Suprapubic skin (tissue), 4 donors: Measurements from ENCODE around the gene CHRNA10. TPM values are rescaled to one million over a fixed set of nuclear protein-coding genes. Genes with fewer than 3 reads are reported as not detected.

Experiments
- DNase-seq, 2 donors: peaks; one replicate each; pipeline ENCODE4 v3.0.0-alpha.2; 2019; ENCODE audit warnings: low spot score in 2 of 2
- H3K27ac ChIP-seq: fragments of 200-600 bp; sonication (generic); one replicate; pipeline ENCODE4 v1.5.1; 2019
- H3K27me3 ChIP-seq: fragments of 200-600 bp; sonication (generic); one replicate; pipeline ENCODE4 v1.5.1; 2019
- H3K36me3 ChIP-seq: fragments of 200-600 bp; sonication (generic); one replicate; pipeline ENCODE4 v1.5.1; 2019
- H3K4me1 ChIP-seq: fragments of 200-600 bp; sonication (generic); one replicate; pipeline ENCODE4 v1.5.1; 2019
- H3K4me3 ChIP-seq: fragments of 200-600 bp; sonication (generic); one replicate; pipeline ENCODE4 v1.5.1; 2019; ENCODE audit warnings: mild to moderate bottlenecking
- H3K9me3 ChIP-seq: fragments of 200-600 bp; sonication (generic); one replicate; pipeline ENCODE4 v1.5.1; 2019
- EP300 ChIP-seq: sonication (generic); formaldehyde crosslinking; IDR thresholded peaks from one replicate; pipeline ENCODE4 v1.6.1; 2017; ENCODE audit warnings: antibody characterized with exemption
- POLR2A ChIP-seq, 2 donors: fragments of 450-650 bp; IDR thresholded peaks; one replicate each; pipeline ENCODE4 v1.6.1; 2017; ENCODE audit warnings: antibody characterized with exemption in 2 of 2, mild to moderate bottlenecking in 2 of 2, moderate library complexity in 2 of 2
- POLR2AphosphoS5 ChIP-seq, 3 donors: sonication (generic); formaldehyde crosslinking; IDR thresholded peaks; one replicate each; pipeline ENCODE4 v1.6.1; 2017; ENCODE audit warnings: antibody characterized with exemption in 3 of 3
- WGBS: methylation state at CpG from one replicate; pipeline ENCODE4 v1.1.5; 2018; 5-methylcytosine and 5-hydroxymethylcytosine counted together
- total RNA-seq, 4 donors: library from RNA; depleted of rRNA; stranded (reverse); fragments of >200 nt; gene quantifications; one replicate each; pipeline ENCODE4 v1.1.0, GENCODE V29; 2016
- TF ChIP-seq, protein P1 (sequence below), 2 donors: fragments of 200-600 bp in 1 of 2; fragments of 450-650 bp in 1 of 2; sonication (generic) in 1 of 2; IDR thresholded peaks; one replicate each; pipeline ENCODE4 v1.5.1; 2016 to 2019; ENCODE audit warnings: antibody characterized with exemption in 2 of 2, mild to moderate bottlenecking in 1 of 2, moderate library complexity in 1 of 2

CHRNA10 gene
- total RNA-seq, 4 donors from 2014 or later = 0.73 to 2.3 (median 0.89) TPM; not detected in 1

DNA sequence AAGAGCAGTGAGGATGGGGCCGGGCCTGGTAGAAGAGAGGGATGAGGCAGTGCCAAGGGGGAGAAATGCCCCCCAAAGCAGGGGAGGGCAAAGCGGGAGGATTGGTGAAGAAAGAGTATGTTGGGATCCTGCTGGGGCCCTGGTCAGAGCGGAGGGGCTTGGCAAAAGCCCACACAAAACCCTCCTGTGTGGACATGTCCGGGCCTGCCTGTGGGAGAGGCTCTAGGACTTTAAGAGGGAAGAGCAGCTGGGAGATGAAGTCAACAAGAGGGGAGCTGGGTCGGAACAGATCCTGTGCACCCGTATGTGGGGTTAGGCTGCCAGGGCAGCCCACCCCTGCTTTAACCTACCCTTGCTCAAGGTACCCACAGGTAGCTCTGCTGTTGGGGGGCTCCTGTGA lies 55.2 kb downstream of the CHRNA10 start:
- Histone ChIP-seq H3K36me3 (no peaks in the 10 kb centered on the region), H3K27ac (no peak overlapping the region), H3K27me3 (no peaks in the 10 kb centered on the region), H3K4me3 (no peak overlapping the region), H3K9me3 (no peaks in the 10 kb centered on the region), H3K4me1 (peaks cover 19% of the 10 kb centered on the region)
- DNase-seq = peak in 1 of 2 donors; percentile 40
- TF ChIP-seq, protein P1, sequence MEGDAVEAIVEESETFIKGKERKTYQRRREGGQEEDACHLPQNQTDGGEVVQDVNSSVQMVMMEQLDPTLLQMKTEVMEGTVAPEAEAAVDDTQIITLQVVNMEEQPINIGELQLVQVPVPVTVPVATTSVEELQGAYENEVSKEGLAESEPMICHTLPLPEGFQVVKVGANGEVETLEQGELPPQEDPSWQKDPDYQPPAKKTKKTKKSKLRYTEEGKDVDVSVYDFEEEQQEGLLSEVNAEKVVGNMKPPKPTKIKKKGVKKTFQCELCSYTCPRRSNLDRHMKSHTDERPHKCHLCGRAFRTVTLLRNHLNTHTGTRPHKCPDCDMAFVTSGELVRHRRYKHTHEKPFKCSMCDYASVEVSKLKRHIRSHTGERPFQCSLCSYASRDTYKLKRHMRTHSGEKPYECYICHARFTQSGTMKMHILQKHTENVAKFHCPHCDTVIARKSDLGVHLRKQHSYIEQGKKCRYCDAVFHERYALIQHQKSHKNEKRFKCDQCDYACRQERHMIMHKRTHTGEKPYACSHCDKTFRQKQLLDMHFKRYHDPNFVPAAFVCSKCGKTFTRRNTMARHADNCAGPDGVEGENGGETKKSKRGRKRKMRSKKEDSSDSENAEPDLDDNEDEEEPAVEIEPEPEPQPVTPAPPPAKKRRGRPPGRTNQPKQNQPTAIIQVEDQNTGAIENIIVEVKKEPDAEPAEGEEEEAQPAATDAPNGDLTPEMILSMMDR (IDR thresholded peaks at IDR 0.05) = no peak
- TF ChIP-seq POLR2A (IDR thresholded peaks at IDR 0.05) (no peak), POLR2AphosphoS5 (IDR thresholded peaks at IDR 0.05) (no peak), EP300 (no peak)
- WGBS = 62% methylated on average over 6 of the region's 6 CpGs

Other genes starting within 250 kb of the CHRNA10 start
- gene ART5, start 29.4 kb downstream of the CHRNA10 start, total RNA-seq = not detected
- gene ART1, start 26.3 kb downstream of the CHRNA10 start, total RNA-seq = not detected
- 100 to 1,000 TPM in 3 of 4 donors, 10 to 100 TPM in 1; 91.5 to 122 (median 115) TPM for gene NUP98, start 126.2 kb upstream of the CHRNA10 start, total RNA-seq
- 10 to 100 TPM; 55.4 to 81.2 (median 66.7) TPM for gene PGAP2, start 137.2 kb upstream of the CHRNA10 start, total RNA-seq
- gene RHOG, start 169.6 kb upstream of the CHRNA10 start, total RNA-seq = 10 to 100 TPM; 36.6 to 47.3 (median 39.3) TPM
- 10 to 100 TPM; 58.4 to 70.2 (median 60.9) TPM for gene STIM1, start 184.3 kb upstream of the CHRNA10 start, total RNA-seq